ENCODE results near the gene ASXL1. TPM values are rescaled to one million over a fixed set of nuclear protein-coding genes. Genes with fewer than 3 reads are reported as not detected.
"Not testable (repeated sequence)": the region's sequence is repeated elsewhere in the genome, so short reads cannot be mapped to it uniquely, and the experiment has no call there.

Gene ASXL1
- total RNA-seq, 2 experiments from 2014 or later, result 129 to 141 TPM

- DNase-seq (no peak), ATAC-seq (no peak)
- CTCF ChIA-PET, result interaction anchor here (0.6 to 1.0 kb wide), 2 partner anchors 48 to 227 kb away, joined by 3 to 5 read pairs; no protein-coding TSS in a partner anchor
- H3K27me3 Mint-ChIP-seq, result no peaks in the 10 kb centered on the region
- no peak overlapping the region for H3K27ac Mint-ChIP-seq
- H3K4me3 Mint-ChIP-seq, result no peak overlapping the region
- intact Hi-C loops (cut with DNase I, micrococcal nuclease), result loop anchor here in 1 of 2 experiments (5.0 kb wide), 1 partner anchor 314 kb away; no protein-coding TSS in a partner anchor
- H3K4me1 Mint-ChIP-seq, result peaks cover 35% of the 10 kb centered on the region
- peaks cover 41% of the 10 kb centered on the region for H3K36me3 Mint-ChIP-seq (ENCODE audit: low read depth)
- no peaks in the 10 kb centered on the region for H3K9me3 Mint-ChIP-seq (ENCODE audit: low read depth)
- POLR2A ChIA-PET, result no interaction called here
These were observed 20.0 kb upstream of the ASXL1 start for GRCh38 chr20:32337937-32338661.

GRCh38 chr20:32338665-32339064, 19.5 kb upstream of the ASXL1 start:
- Mint-ChIP-seq H3K27ac (no peak overlapping the region), H3K9me3 (ENCODE audit: low read depth) (no peaks in the 10 kb centered on the region), H3K27me3 (no peaks in the 10 kb centered on the region), H3K36me3 (ENCODE audit: low read depth) (peaks cover 39% of the 10 kb centered on the region), H3K4me1 (peaks cover 30% of the 10 kb centered on the region), H3K4me3 (no peak overlapping the region)
- ChIA-PET POLR2A (interaction anchor here (0.6 kb wide), 1 partner anchor 14 kb away, joined by 5 read pairs; no protein-coding TSS in a partner anchor), CTCF (interaction anchor here (0.6 kb wide), 1 partner anchor 48 kb away, joined by 3 read pairs; no protein-coding TSS in a partner anchor)
- no peak for ATAC-seq
- no peak for DNase-seq
- intact Hi-C loops (cut with DNase I, micrococcal nuclease), result loop anchor here in 1 of 2 experiments (1.0 to 5.0 kb wide), 2 partner anchors 14 to 314 kb away; no protein-coding TSS in a partner anchor

- H3K27ac Mint-ChIP-seq, result no peak overlapping the region
- H3K9me3 Mint-ChIP-seq (ENCODE audit: low read depth), result no peaks in the 10 kb centered on the region
- ATAC-seq, result no peak
- H3K4me3 Mint-ChIP-seq, result no peak overlapping the region
- no peak for DNase-seq
- H3K27me3 Mint-ChIP-seq, result no peaks in the 10 kb centered on the region
- intact Hi-C loops (cut with DNase I, micrococcal nuclease), result loop anchor here in 1 of 2 experiments (1.0 to 5.0 kb wide), 2 partner anchors 13 to 313 kb away; no protein-coding TSS in a partner anchor
- POLR2A ChIA-PET, result interaction anchor here (0.6 kb wide), 1 partner anchor 15 kb away, joined by 5 read pairs; no protein-coding TSS in a partner anchor
- peaks cover 26% of the 10 kb centered on the region for H3K4me1 Mint-ChIP-seq
- CTCF ChIA-PET, result no interaction called here
- H3K36me3 Mint-ChIP-seq (ENCODE audit: low read depth), result peaks cover 35% of the 10 kb centered on the region
These were observed 19.0 kb upstream of the ASXL1 start for GRCh38 chr20:32339116-32339515.

- intact Hi-C loops (cut with DNase I, micrococcal nuclease), result not testable (repeated sequence)
- H3K36me3 Mint-ChIP-seq (ENCODE audit: low read depth), result peaks cover 21% of the 10 kb centered on the region
These were observed 17.1 kb upstream of the ASXL1 start for GRCh38 chr20:32341053-32341452.

GRCh38 chr20:32343439-32343838, 14.7 kb upstream of the ASXL1 start:
- ATAC-seq, result no peak
- POLR2A ChIA-PET, result no interaction called here
- no peak for DNase-seq
- Mint-ChIP-seq H3K4me3 (no peak overlapping the region), H3K27ac (no peak overlapping the region), H3K9me3 (ENCODE audit: low read depth) (no peaks in the 10 kb centered on the region), H3K36me3 (ENCODE audit: low read depth) (peaks cover 24% of the 10 kb centered on the region), H3K27me3 (no peaks in the 10 kb centered on the region), H3K4me1 (peaks cover 6% of the 10 kb centered on the region)
- CTCF ChIA-PET, result interaction anchor here (0.6 kb wide), 1 partner anchor 15 kb away, joined by 4 read pairs; no protein-coding TSS in a partner anchor
- intact Hi-C loops (cut with DNase I, micrococcal nuclease), result no loop called here

More at GRCh38 chr20:32341053-32341452, 17.1 kb upstream of the ASXL1 start:
- DNase-seq; CTCF ChIA-PET; H3K4me3 Mint-ChIP-seq; ATAC-seq; H3K9me3 Mint-ChIP-seq (ENCODE audit: low read depth); H3K27me3 Mint-ChIP-seq; H3K27ac Mint-ChIP-seq; POLR2A ChIA-PET: not testable (repeated sequence)
- peaks cover 12% of the 10 kb centered on the region for H3K4me1 Mint-ChIP-seq

- Mint-ChIP-seq H3K9me3 (ENCODE audit: low read depth) (no peaks in the 10 kb centered on the region), H3K4me3 (no peak overlapping the region), H3K36me3 (ENCODE audit: low read depth) (peaks cover 19% of the 10 kb centered on the region), H3K4me1 (peaks cover 6% of the 10 kb centered on the region), H3K27me3 (no peaks in the 10 kb centered on the region), H3K27ac (no peak overlapping the region)
- DNase-seq (no peak), ATAC-seq (no peak)
- ChIA-PET POLR2A (interaction anchor here (0.6 to 0.7 kb wide), 3 partner anchors 12 to 136 kb away, joined by 3 read pairs; no protein-coding TSS in a partner anchor), CTCF (interaction anchor here (1.2 kb wide), 1 partner anchor 8 kb away, joined by 3 read pairs; no protein-coding TSS in a partner anchor)
- intact Hi-C loops (cut with DNase I, micrococcal nuclease), result no loop called here
These were observed 13.2 kb upstream of the ASXL1 start for GRCh38 chr20:32344835-32345506.

GRCh38 chr20:32348207-32348606, 9.9 kb upstream of the ASXL1 start:
- no peaks in the 10 kb centered on the region for H3K27me3 Mint-ChIP-seq
- ChIA-PET POLR2A (no interaction called here), CTCF (interaction anchor here (1.0 kb wide), 1 partner anchor 12 kb away, joined by 3 read pairs; no protein-coding TSS in a partner anchor)
- H3K27ac Mint-ChIP-seq, result no peak overlapping the region
- DNase-seq (no peak), ATAC-seq (no peak)
- H3K36me3 Mint-ChIP-seq (ENCODE audit: low read depth), result peaks cover 13% of the 10 kb centered on the region
- no peaks in the 10 kb centered on the region for H3K9me3 Mint-ChIP-seq (ENCODE audit: low read depth)
- no peak overlapping the region for H3K4me3 Mint-ChIP-seq
- intact Hi-C loops (cut with DNase I, micrococcal nuclease), result no loop called here
- no peaks in the 10 kb centered on the region for H3K4me1 Mint-ChIP-seq

- no peak for ATAC-seq
- intact Hi-C loops (cut with DNase I, micrococcal nuclease), result no loop called here
- H3K4me1 Mint-ChIP-seq, result peaks cover 17% of the 10 kb centered on the region
- peaks cover 13% of the 10 kb centered on the region for H3K36me3 Mint-ChIP-seq (ENCODE audit: low read depth)
- no peaks in the 10 kb centered on the region for H3K27me3 Mint-ChIP-seq
- CTCF ChIA-PET, result no interaction called here
- H3K27ac Mint-ChIP-seq, result no peak overlapping the region
- POLR2A ChIA-PET, result interaction anchor here (0.6 kb wide), 1 partner anchor 89 kb away, joined by 3 read pairs; no protein-coding TSS in a partner anchor
- H3K9me3 Mint-ChIP-seq (ENCODE audit: low read depth), result no peaks in the 10 kb centered on the region
- no peak overlapping the region for H3K4me3 Mint-ChIP-seq
- no peak for DNase-seq
These were observed 7.7 kb upstream of the ASXL1 start for GRCh38 chr20:32350421-32350820.

GRCh38 chr20:32352121-32352720, 5.9 kb upstream of the ASXL1 start:
- ATAC-seq (no peak), DNase-seq (no peak)
- ChIA-PET POLR2A (no interaction called here), CTCF (no interaction called here)
- Mint-ChIP-seq H3K4me3 (no peak overlapping the region), H3K9me3 (ENCODE audit: low read depth) (no peaks in the 10 kb centered on the region), H3K27me3 (no peaks in the 10 kb centered on the region), H3K4me1 (peaks cover 32% of the 10 kb centered on the region), H3K27ac (no peak overlapping the region), H3K36me3 (ENCODE audit: low read depth) (peaks cover 13% of the 10 kb centered on the region)
- intact Hi-C loops (cut with DNase I, micrococcal nuclease), result loop anchor here in 1 of 2 experiments (1.0 kb wide), 1 partner anchor 13 kb away; no protein-coding TSS in a partner anchor

- Mint-ChIP-seq H3K36me3 (ENCODE audit: low read depth) (peaks cover 5% of the 10 kb centered on the region), H3K9me3 (ENCODE audit: low read depth) (no peaks in the 10 kb centered on the region), H3K27me3 (no peaks in the 10 kb centered on the region), H3K4me3 (no peak overlapping the region), H3K4me1 (peaks cover 35% of the 10 kb centered on the region), H3K27ac (peak overlapping the region; percentile 87)
- ChIA-PET POLR2A (interaction anchor here (0.6 kb wide), 2 partner anchors 238 to 244 kb away, joined by 3 read pairs; no protein-coding TSS in a partner anchor), CTCF (interaction anchor here (2.9 kb wide), 1 partner anchor 21 kb away, joined by 8 read pairs; no protein-coding TSS in a partner anchor)
- intact Hi-C loops (cut with DNase I, micrococcal nuclease), result no loop called here
- DNase-seq (no peak), ATAC-seq (no peak)
These were observed 4.2 kb upstream of the ASXL1 start for GRCh38 chr20:32353848-32354496.
